ENCODE data around the gene AIG1. TPM values are rescaled to one million over a fixed set of nuclear protein-coding genes. Genes with fewer than 3 reads are reported as not detected.

Gene AIG1
- polyA plus RNA-seq, 1 donor from 2014 or later: 23.2 TPM

DNA sequence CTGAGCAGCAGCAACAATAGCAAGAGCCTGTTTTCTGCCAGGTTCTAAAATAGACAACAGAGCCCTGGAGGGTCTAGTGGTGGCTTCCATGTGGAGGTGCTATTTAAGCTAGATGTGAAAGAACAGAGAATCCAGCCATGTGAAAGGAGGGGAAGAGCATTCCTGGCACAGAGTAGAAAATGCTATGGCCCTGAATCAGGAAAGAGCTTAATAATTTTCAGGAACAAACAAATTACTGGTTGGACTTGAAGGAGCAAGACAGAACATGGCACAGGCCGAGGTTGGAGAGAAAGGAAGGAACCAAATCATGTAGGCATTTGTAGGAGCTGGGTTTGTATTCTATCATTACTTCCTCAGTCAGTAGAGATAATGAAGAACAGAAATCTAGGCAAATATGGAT is 98.3 kb downstream of the AIG1 start:
- no peak overlapping the region for H3K4me2 ChIP-seq (ENCODE audit: low read length)
- no peaks in the 10 kb centered on the region for H3K27me3 ChIP-seq (ENCODE audit: insufficient read depth, low read depth, low read length)
- H3K4me3 ChIP-seq (ENCODE audit: low read length): no peak overlapping the region
- TF ChIP-seq EP300 (conservative IDR thresholded peaks at IDR 0.05; ENCODE audit: poor library complexity, severe bottlenecking) (no peak), MXI1 (conservative IDR thresholded peaks at IDR 0.05; ENCODE audit: poor library complexity, severe bottlenecking) (no peak), RAD21 (conservative IDR thresholded peaks at IDR 0.05) (no peak), POLR2AphosphoS5 (IDR thresholded peaks at IDR 0.05) (no peak), EZH2 (IDR thresholded peaks at IDR 0.05; ENCODE audit: borderline replicate concordance, insufficient read depth, low read length, poor library complexity, severe bottlenecking) (no peak), SMC3 (conservative IDR thresholded peaks at IDR 0.05; ENCODE audit: poor library complexity) (no peak), TAF1 (IDR thresholded peaks at IDR 0.05; ENCODE audit: low read depth) (no peak)
- TF ChIP-seq, protein P1, sequence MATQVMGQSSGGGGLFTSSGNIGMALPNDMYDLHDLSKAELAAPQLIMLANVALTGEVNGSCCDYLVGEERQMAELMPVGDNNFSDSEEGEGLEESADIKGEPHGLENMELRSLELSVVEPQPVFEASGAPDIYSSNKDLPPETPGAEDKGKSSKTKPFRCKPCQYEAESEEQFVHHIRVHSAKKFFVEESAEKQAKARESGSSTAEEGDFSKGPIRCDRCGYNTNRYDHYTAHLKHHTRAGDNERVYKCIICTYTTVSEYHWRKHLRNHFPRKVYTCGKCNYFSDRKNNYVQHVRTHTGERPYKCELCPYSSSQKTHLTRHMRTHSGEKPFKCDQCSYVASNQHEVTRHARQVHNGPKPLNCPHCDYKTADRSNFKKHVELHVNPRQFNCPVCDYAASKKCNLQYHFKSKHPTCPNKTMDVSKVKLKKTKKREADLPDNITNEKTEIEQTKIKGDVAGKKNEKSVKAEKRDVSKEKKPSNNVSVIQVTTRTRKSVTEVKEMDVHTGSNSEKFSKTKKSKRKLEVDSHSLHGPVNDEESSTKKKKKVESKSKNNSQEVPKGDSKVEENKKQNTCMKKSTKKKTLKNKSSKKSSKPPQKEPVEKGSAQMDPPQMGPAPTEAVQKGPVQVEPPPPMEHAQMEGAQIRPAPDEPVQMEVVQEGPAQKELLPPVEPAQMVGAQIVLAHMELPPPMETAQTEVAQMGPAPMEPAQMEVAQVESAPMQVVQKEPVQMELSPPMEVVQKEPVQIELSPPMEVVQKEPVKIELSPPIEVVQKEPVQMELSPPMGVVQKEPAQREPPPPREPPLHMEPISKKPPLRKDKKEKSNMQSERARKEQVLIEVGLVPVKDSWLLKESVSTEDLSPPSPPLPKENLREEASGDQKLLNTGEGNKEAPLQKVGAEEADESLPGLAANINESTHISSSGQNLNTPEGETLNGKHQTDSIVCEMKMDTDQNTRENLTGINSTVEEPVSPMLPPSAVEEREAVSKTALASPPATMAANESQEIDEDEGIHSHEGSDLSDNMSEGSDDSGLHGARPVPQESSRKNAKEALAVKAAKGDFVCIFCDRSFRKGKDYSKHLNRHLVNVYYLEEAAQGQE (IDR thresholded peaks at IDR 0.05; ENCODE audit: borderline replicate concordance): no peak
- TF ChIP-seq, protein P2, sequence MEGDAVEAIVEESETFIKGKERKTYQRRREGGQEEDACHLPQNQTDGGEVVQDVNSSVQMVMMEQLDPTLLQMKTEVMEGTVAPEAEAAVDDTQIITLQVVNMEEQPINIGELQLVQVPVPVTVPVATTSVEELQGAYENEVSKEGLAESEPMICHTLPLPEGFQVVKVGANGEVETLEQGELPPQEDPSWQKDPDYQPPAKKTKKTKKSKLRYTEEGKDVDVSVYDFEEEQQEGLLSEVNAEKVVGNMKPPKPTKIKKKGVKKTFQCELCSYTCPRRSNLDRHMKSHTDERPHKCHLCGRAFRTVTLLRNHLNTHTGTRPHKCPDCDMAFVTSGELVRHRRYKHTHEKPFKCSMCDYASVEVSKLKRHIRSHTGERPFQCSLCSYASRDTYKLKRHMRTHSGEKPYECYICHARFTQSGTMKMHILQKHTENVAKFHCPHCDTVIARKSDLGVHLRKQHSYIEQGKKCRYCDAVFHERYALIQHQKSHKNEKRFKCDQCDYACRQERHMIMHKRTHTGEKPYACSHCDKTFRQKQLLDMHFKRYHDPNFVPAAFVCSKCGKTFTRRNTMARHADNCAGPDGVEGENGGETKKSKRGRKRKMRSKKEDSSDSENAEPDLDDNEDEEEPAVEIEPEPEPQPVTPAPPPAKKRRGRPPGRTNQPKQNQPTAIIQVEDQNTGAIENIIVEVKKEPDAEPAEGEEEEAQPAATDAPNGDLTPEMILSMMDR (IDR thresholded peaks at IDR 0.05; ENCODE audit: poor library complexity, severe bottlenecking): no peak
- no peaks in the 10 kb centered on the region for H4K20me1 ChIP-seq (ENCODE audit: insufficient read depth)
- H2AFZ ChIP-seq (ENCODE audit: low read depth, low read length): no peak overlapping the region
- no peak overlapping the region for H3K27ac ChIP-seq (ENCODE audit: low read length)
- no peaks in the 10 kb centered on the region for H3F3A ChIP-seq (ENCODE audit: insufficient read depth, low read length, poor library complexity, severe bottlenecking)
- H3K9ac ChIP-seq (ENCODE audit: low read length): no peak overlapping the region
- no peaks in the 10 kb centered on the region for H3K79me2 ChIP-seq (replicated peaks; ENCODE audit: insufficient read depth, low read length)
- no peaks in the 10 kb centered on the region for H3K9me2 ChIP-seq (ENCODE audit: insufficient read depth, low read length)
- no peaks in the 10 kb centered on the region for H3K36me3 ChIP-seq (ENCODE audit: insufficient read depth, low read length)
- H3K9me3 ChIP-seq (ENCODE audit: low read length): no peaks in the 10 kb centered on the region

DNA sequence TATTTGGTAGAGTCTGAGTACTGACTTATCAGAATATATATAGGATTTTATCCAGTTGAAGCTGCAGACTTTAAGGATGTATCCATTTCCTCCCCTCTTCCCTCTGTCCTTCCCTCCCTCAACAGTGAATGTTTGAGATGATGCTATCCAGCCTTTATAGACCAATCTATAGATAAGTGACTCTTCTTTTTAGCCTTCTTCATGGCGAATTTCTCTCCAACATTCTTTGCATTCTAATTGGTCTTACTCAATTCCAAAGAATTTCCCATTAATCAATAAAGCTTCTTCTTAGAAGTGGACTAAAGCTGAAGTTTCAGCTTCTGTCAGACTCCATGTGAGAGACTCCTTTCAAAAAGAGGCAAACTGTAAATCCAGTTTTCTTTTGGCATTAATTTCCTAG is 99.3 kb downstream of the AIG1 start:
- no peak for TF ChIP-seq RAD21 (conservative IDR thresholded peaks at IDR 0.05)
- TF ChIP-seq SMC3 (conservative IDR thresholded peaks at IDR 0.05; ENCODE audit: poor library complexity): no peak
- TF ChIP-seq, protein P1 (IDR thresholded peaks at IDR 0.05; ENCODE audit: borderline replicate concordance): no peak
- TF ChIP-seq TAF1 (IDR thresholded peaks at IDR 0.05; ENCODE audit: low read depth): no peak
- TF ChIP-seq, protein P2 (IDR thresholded peaks at IDR 0.05; ENCODE audit: poor library complexity, severe bottlenecking): no peak
- no peak for TF ChIP-seq EZH2 (IDR thresholded peaks at IDR 0.05; ENCODE audit: borderline replicate concordance, insufficient read depth, low read length, poor library complexity, severe bottlenecking)
- TF ChIP-seq EP300 (conservative IDR thresholded peaks at IDR 0.05; ENCODE audit: poor library complexity, severe bottlenecking): no peak
- TF ChIP-seq POLR2AphosphoS5 (IDR thresholded peaks at IDR 0.05): no peak
- no peak for TF ChIP-seq MXI1 (conservative IDR thresholded peaks at IDR 0.05; ENCODE audit: poor library complexity, severe bottlenecking)
- Histone ChIP-seq H3K79me2 (replicated peaks; ENCODE audit: insufficient read depth, low read length) (no peaks in the 10 kb centered on the region), H4K20me1 (ENCODE audit: insufficient read depth) (no peaks in the 10 kb centered on the region), H3K9me2 (ENCODE audit: insufficient read depth, low read length) (no peaks in the 10 kb centered on the region), H3K9me3 (ENCODE audit: low read length) (no peaks in the 10 kb centered on the region), H3K27me3 (ENCODE audit: insufficient read depth, low read depth, low read length) (no peaks in the 10 kb centered on the region), H3K27ac (ENCODE audit: low read length) (no peak overlapping the region), H3K4me3 (ENCODE audit: low read length) (no peak overlapping the region), H2AFZ (ENCODE audit: low read depth, low read length) (no peak overlapping the region), H3K36me3 (ENCODE audit: insufficient read depth, low read length) (no peaks in the 10 kb centered on the region), H3K9ac (ENCODE audit: low read length) (no peak overlapping the region), H3F3A (ENCODE audit: insufficient read depth, low read length, poor library complexity, severe bottlenecking) (no peaks in the 10 kb centered on the region), H3K4me2 (ENCODE audit: low read length) (no peak overlapping the region)
